Measurements from ENCODE around the gene YJU2. TPM values are rescaled to one million over a fixed set of nuclear protein-coding genes. Genes with fewer than 3 reads are reported as not detected.

The YJU2 gene
- total and polyA plus RNA-seq, 2 experiments from 2014 or later, result 28.8 to 33.4 TPM

DNA sequence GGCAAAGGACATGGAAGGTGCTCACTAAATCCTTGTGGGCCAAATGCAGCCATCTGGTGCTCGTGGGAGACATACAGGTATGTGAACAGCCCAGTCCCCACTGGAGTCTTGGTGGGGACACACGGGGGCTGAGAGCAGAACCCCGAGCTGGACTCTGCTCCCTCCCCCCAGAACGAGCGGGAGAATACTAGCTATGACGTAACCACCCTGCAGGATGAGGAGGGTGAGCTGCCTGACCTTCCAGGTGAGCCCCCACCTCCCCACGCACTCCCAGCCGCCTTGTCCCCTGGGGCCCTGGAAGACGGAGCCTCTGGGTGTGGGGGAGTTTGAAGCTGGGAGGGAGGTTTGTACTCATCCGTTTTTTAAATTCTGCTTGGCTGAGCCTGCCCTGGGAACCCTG lies 31.1 kb upstream of the YJU2 start (continued):
- TF ChIP-seq JUNB (IDR thresholded peaks at IDR 0.05; ENCODE audit: unreplicated experiment) (no peak), EZH2 (IDR thresholded peaks at IDR 0.05; ENCODE audit: low read depth, unreplicated experiment) (no peak), ZNF331 (CRISPR knock-in tag; IDR thresholded peaks at IDR 0.05; ENCODE audit: low read depth) (no peak)
- TF ChIP-seq, protein P1, sequence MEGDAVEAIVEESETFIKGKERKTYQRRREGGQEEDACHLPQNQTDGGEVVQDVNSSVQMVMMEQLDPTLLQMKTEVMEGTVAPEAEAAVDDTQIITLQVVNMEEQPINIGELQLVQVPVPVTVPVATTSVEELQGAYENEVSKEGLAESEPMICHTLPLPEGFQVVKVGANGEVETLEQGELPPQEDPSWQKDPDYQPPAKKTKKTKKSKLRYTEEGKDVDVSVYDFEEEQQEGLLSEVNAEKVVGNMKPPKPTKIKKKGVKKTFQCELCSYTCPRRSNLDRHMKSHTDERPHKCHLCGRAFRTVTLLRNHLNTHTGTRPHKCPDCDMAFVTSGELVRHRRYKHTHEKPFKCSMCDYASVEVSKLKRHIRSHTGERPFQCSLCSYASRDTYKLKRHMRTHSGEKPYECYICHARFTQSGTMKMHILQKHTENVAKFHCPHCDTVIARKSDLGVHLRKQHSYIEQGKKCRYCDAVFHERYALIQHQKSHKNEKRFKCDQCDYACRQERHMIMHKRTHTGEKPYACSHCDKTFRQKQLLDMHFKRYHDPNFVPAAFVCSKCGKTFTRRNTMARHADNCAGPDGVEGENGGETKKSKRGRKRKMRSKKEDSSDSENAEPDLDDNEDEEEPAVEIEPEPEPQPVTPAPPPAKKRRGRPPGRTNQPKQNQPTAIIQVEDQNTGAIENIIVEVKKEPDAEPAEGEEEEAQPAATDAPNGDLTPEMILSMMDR (conservative IDR thresholded peaks at IDR 0.05; ENCODE audit: low read depth in 2 of 2), result no peak

- DNase-seq (ENCODE audit: low spot score) (no peak), ATAC-seq (no peak)
- Histone ChIP-seq H3K27ac (ENCODE audit: low read depth) (no peak overlapping the region), H3F3A (replicated peaks; ENCODE audit: low read depth) (peaks cover 6% of the 10 kb centered on the region; the same call in 1 of the 2 replicates), H3K27me3 (ENCODE audit: insufficient read depth) (no peaks in the 10 kb centered on the region), H2AFZ (no peak overlapping the region), H3K79me2 (replicated peaks; ENCODE audit: insufficient read depth) (no peaks in the 10 kb centered on the region), H3K4me2 (no peak overlapping the region), H3K4me3 (no peak overlapping the region), H3K9me2 (ENCODE audit: insufficient read depth) (no peaks in the 10 kb centered on the region), H3K36me3 (ENCODE audit: insufficient read depth) (no peaks in the 10 kb centered on the region; the same call in 1 of the 2 replicates), H3K4me1 (ENCODE audit: insufficient read depth) (no peaks in the 10 kb centered on the region), H4K20me1 (replicated peaks; ENCODE audit: insufficient read depth) (no peaks in the 10 kb centered on the region)
- peaks cover 20% of the 10 kb centered on the region for H3K27me3 Mint-ChIP-seq (ENCODE audit: insufficient read depth, low read depth, poor library complexity)
- peaks cover 18% of the 10 kb centered on the region for H3K36me3 Mint-ChIP-seq (ENCODE audit: low read depth)
- peaks cover 5% of the 10 kb centered on the region; the same call in 1 of the 3 replicates for H3K9me3 Mint-ChIP-seq
- H3K4me1 Mint-ChIP-seq, result no peaks in the 10 kb centered on the region; the same call in 2 of the 3 replicates
- no peak overlapping the region for H3K4me3 Mint-ChIP-seq
- H3K27ac Mint-ChIP-seq, result no peak overlapping the region
- TF ChIP-seq JUNB (IDR thresholded peaks at IDR 0.05; ENCODE audit: unreplicated experiment), result no peak
- TF ChIP-seq, protein P1 (conservative IDR thresholded peaks at IDR 0.05; ENCODE audit: low read depth in 2 of 2), result no peak
- TF ChIP-seq, protein P2, sequence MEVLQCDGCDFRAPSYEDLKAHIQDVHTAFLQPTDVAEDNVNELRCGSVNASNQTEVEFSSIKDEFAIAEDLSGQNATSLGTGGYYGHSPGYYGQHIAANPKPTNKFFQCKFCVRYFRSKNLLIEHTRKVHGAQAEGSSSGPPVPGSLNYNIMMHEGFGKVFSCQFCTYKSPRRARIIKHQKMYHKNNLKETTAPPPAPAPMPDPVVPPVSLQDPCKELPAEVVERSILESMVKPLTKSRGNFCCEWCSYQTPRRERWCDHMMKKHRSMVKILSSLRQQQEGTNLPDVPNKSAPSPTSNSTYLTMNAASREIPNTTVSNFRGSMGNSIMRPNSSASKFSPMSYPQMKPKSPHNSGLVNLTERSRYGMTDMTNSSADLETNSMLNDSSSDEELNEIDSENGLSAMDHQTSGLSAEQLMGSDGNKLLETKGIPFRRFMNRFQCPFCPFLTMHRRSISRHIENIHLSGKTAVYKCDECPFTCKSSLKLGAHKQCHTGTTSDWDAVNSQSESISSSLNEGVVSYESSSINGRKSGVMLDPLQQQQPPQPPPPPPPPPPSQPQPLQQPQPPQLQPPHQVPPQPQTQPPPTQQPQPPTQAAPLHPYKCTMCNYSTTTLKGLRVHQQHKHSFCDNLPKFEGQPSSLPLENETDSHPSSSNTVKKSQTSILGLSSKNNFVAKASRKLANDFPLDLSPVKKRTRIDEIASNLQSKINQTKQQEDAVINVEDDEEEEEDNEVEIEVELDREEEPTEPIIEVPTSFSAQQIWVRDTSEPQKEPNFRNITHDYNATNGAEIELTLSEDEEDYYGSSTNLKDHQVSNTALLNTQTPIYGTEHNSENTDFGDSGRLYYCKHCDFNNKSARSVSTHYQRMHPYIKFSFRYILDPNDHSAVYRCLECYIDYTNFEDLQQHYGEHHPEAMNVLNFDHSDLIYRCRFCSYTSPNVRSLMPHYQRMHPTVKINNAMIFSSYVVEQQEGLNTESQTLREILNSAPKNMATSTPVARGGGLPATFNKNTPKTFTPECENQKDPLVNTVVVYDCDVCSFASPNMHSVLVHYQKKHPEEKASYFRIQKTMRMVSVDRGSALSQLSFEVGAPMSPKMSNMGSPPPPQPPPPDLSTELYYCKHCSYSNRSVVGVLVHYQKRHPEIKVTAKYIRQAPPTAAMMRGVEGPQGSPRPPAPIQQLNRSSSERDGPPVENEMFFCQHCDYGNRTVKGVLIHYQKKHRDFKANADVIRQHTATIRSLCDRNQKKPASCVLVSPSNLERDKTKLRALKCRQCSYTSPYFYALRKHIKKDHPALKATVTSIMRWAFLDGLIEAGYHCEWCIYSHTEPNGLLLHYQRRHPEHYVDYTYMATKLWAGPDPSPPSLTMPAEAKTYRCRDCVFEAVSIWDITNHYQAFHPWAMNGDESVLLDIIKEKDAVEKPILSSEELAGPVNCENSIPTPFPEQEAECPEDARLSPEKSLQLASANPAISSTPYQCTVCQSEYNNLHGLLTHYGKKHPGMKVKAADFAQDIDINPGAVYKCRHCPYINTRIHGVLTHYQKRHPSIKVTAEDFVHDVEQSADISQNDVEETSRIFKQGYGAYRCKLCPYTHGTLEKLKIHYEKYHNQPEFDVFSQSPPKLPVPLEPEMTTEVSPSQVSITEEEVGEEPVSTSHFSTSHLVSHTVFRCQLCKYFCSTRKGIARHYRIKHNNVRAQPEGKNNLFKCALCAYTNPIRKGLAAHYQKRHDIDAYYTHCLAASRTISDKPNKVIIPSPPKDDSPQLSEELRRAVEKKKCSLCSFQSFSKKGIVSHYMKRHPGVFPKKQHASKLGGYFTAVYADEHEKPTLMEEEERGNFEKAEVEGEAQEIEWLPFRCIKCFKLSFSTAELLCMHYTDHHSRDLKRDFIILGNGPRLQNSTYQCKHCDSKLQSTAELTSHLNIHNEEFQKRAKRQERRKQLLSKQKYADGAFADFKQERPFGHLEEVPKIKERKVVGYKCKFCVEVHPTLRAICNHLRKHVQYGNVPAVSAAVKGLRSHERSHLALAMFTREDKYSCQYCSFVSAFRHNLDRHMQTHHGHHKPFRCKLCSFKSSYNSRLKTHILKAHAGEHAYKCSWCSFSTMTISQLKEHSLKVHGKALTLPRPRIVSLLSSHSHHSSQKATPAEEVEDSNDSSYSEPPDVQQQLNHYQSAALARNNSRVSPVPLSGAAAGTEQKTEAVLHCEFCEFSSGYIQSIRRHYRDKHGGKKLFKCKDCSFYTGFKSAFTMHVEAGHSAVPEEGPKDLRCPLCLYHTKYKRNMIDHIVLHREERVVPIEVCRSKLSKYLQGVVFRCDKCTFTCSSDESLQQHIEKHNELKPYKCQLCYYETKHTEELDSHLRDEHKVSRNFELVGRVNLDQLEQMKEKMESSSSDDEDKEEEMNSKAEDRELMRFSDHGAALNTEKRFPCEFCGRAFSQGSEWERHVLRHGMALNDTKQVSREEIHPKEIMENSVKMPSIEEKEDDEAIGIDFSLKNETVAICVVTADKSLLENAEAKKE (CRISPR knock-in tag; IDR thresholded peaks at IDR 0.05), result no peak
- no peak for TF ChIP-seq POLR2AphosphoS5 (IDR thresholded peaks at IDR 0.05; ENCODE audit: low read depth)
- TF ChIP-seq ZNF114 (CRISPR knock-in tag; IDR thresholded peaks at IDR 0.05), result no peak
- TF ChIP-seq ETS1 (IDR thresholded peaks at IDR 0.05), result no peak
- TF ChIP-seq REST (IDR thresholded peaks at IDR 0.05; ENCODE audit: unreplicated experiment), result no peak
- TF ChIP-seq ZNF331 (CRISPR knock-in tag; IDR thresholded peaks at IDR 0.05; ENCODE audit: low read depth), result no peak
Measured at GRCh38 chr19:4216846-4217245, 30.0 kb upstream of the YJU2 start.
